GM12874 (cell line): ENCODE measurements around the gene NAIF1.

Experiments used
- TF ChIP-seq, protein P1 (sequence below): IDR thresholded peaks from 2 replicates; pipeline ENCODE4 v1.5.1; 2011; ENCODE audit warnings: low read depth, mild to moderate bottlenecking, control low read depth, low read length, moderate library complexity; ENCODE audit not compliant: insufficient read depth

NAIF1 gene

DNA sequence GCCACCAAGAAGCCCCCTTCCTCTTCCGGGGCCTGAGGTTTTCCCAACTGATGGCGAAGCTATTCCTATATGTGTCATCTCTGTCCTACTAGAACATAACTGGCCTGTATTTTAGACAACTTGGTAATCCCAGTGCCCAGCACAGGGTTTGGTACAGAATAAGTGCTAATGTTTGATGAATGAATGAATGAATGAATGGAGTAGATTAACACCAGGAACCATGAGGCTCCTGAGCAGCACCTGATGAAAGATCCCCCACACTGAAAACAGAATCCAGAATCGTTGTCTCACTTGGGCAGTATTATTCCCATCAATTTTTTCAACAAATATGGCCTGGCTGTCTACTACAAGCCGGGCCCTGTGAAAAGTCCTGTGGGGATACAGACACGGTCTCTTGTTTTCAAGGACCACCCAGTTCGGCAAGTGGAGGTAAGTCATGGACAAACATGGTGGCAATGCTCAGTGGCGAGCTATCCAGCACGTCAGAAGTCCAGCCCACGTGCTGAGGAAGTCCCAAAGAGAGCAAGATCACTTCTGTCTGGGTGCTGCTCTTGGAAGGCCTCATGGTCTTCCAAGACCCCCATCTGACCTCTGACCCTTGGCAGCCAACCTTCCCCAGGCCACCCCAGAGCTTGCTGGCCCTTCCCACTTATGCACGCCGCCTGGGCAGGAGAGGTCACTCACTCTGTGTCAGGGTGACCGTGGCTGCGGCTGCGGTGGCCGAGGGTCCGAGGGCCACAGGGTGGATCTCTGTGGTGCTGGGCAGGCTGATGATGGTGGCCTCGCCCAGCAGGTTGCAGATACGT is 1.0 kb downstream of the NAIF1 start:
- TF ChIP-seq, protein P1, sequence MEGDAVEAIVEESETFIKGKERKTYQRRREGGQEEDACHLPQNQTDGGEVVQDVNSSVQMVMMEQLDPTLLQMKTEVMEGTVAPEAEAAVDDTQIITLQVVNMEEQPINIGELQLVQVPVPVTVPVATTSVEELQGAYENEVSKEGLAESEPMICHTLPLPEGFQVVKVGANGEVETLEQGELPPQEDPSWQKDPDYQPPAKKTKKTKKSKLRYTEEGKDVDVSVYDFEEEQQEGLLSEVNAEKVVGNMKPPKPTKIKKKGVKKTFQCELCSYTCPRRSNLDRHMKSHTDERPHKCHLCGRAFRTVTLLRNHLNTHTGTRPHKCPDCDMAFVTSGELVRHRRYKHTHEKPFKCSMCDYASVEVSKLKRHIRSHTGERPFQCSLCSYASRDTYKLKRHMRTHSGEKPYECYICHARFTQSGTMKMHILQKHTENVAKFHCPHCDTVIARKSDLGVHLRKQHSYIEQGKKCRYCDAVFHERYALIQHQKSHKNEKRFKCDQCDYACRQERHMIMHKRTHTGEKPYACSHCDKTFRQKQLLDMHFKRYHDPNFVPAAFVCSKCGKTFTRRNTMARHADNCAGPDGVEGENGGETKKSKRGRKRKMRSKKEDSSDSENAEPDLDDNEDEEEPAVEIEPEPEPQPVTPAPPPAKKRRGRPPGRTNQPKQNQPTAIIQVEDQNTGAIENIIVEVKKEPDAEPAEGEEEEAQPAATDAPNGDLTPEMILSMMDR = no peak

DNA sequence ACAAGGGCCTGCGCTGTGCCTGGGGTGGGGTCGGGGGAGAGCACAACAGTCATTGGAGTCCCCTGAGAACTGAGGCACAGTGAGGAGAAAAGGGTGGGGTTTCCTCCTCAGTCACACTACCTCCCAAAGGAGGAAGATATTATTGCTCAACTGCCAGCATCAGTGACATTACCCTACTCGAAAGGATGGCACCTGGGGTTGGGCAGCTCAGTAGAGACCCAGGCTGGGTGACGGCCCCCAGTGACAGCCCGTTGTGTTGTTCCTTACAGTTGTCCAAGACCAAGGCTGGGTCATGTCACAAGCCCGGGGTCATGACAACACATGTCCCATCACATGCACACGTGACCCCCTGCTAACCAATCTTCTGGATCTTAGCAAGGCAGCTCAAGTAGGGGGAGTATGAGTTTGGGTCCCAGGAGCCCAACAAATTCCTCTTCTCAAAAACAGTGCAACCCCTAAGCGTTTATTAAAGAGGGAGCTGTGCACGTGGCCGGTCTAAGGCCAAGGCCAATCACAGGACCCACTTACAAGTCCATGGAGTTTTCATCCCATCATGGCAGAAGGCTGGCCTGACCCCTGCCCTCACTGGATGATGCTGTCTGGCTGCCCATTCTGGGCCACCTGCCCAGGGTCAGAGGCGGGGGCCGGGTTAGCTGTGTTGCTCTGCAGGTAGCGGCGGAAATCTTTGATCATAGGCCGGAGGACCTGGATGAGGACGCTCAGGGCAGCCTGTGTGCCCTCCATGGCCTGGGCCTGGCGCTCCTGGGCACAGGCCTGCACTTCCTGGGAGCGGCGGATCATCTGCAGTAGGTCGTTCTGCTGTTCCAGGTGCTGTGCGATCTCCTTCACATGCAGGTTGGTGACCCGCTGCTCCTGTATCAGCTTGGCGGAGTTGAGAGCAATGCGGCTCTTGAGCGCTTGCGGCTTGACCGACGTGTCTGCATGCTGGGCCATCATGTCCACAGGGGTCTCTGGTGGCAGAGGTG is 4.0 kb downstream of the NAIF1 start:
- TF ChIP-seq, protein P1 = no peak

DNA sequence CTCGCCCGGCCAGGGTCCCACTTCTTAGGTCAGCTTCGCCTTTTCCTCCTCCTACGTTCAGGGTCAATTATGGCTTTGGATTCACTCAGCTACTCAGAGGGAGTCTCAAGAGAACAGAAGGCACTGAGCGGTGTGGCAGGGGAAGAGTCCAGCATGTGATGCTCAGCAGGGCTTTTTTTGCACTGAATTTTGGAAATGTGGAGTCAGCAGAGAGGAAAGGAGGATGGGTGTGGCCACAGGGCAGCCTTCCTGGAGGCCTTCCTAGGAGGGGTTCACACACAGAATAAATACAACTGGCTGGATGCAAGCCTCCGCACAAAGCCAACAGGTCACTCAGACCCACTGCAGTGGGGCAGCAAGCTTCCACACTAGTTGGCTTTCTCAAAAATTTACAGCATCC is 4.8 kb downstream of the NAIF1 start:
- TF ChIP-seq, protein P1 = no peak

DNA sequence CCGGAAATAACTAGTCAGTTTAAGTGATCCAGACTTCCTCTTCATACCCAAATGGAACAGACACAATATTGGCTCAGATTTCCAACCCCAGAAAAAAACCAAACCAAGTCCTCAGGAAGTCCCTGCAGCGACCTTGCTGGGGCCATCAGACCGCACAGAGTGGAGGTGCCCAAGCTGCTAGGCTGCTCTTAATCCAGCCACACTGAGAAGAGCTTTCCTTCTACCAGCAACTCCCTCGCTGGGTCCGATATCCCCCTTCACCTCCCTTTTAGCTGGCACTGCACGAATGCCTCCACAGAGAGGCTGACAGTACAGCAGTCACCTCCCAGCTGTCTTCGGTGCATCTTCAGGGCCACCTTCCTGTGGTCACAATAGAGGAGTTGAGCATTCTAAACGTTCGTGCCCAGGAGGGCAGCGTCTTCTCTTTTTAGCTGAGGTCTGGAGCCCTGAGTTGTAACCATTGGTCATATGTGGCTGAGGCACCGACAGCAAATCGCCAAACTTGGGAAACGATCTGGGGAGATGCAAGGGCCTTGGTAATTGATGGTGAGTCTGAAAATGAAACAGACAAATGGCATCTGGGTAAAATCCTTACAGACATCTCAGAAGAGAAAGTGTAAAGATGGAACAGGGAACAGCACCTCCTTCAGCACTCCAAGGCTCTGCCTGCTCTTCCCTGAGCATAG is 5.7 kb downstream of the NAIF1 start:
- TF ChIP-seq, protein P1 = no peak

DNA sequence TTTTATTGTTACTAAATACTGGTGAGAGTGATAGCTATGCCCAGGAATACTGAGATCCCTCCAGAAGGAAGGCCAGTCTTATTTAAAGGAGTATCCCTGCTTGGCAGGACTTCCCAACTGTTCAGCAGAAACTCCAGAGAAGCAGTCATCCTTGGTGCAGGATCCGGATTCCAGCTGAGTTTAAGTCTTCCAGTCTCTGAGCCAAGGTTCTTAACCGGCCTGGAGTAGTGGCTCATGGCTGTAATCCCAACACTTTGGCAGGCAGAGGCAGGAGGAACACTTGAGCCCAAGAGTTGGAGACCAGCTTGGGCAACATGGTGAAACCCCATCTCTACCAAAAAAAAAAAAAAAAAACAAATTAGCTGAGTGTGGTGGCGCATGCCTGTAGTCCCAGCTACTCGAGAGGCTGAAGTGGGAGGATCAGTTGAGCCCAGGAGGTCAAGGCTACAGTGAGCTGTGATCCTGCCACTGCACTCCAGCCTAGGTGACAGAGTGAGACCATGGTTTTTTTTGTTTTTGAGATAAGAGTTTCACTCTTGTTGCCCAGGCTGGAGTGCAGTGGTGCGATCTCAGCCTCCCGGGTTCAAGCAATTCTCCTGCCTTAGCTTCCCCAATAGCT is 7.6 kb downstream of the NAIF1 start:
- TF ChIP-seq, protein P1 = no peak

DNA sequence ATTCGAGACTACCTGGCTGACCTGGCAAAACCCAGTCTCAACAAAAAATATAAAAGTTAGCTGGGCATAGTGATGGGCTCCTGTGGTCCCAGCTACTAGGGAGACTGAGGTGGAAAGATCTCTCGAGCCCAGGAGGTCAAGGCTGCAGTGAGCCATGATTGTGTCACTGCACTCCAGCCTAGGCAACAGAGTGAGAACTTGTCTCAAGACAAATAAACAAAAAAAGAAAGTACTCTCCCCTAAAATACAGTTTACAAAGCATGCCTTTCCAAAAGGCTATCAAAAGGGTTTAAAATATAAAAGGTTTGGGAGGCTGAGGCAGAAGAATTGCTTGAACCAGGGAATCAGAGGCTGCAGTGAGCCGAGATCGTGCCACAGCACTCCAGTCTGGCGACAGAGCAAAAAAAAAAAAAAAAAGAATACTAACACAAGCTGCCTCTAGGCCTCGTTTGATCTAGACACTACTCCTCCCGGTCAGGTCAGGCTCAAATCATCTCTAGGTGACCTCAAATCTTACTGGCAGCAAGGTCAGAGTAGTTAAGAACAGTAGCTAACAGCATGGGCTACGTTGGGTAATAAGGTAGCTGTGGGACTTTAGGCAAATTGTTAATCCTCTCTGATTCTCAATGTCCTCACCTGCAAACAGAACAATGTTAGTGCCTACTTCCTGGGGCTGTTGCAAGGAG is 9.3 kb downstream of the NAIF1 start:
- TF ChIP-seq, protein P1 = no peak
